Measurements from ENCODE around the gene NATD1. TPM values are rescaled to one million over a fixed set of nuclear protein-coding genes. Genes with fewer than 3 reads are reported as not detected.
A peak's percentile ranks its signal among the peaks of the same experiment; 100 is the strongest.

The NATD1 gene
- total RNA-seq, 1 experiment from 2014 or later, result 7.3 TPM

DNA sequence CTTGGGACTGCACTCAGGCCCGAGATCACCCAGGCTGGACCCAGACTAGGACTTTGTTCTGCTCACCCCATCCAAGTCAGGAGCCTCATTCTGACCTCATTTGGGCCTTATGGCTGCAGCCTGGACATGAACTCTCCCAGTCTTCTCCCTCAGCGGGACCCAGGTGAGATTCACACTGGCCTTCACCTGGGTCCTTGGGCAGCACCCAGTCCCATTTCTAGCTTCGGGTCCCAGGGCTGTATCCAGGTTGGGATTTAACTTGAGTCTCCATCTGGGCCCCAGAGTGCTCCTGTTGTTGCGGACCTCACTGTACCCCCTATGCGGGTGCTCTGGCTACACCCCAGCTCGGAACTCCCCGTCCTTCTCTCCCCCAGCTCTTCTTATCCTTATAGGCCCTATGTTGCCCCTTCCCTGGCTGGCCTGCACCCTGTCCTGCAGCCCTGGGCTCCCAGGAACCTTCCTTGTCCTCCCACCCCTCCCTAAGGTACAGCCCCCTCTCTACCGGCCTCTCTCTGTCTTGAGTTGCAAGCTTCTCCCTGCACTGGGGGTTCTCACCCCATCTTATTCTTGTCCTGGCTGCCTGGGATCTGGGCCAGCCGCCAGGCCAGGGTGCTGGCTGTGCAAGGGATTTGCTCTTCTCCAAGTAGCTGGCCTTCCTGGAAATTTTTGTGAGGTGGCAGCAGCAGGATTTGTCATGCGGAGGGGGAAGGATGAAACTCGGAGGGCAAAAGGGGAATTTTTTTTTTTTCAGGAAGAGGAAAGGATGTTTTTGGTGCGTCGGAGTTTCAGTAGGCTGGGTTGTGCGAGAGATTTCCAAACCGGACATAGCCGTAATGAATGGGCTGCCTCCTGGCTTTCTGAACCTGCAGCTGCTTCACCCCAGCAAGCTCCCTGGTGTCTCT, 32.2 kb upstream of the NATD1 start:
- Histone ChIP-seq H4K20me1 (ENCODE audit: control insufficient read depth, insufficient read depth, insufficient read length) (no peaks in the 10 kb centered on the region), H2BK15ac (ENCODE audit: low read depth, low read length) (no peak overlapping the region), H3K23ac (ENCODE audit: insufficient read length, low read depth, low read length) (no peak overlapping the region), H2BK5ac (ENCODE audit: insufficient read length, low read length) (no peak overlapping the region), H3K4ac (ENCODE audit: low read depth, low read length) (no peak overlapping the region), H2AK5ac (ENCODE audit: insufficient read length, low read length) (no peak overlapping the region), H4K91ac (ENCODE audit: insufficient read length, low read depth, low read length) (no peak overlapping the region), H3K56ac (ENCODE audit: insufficient read length, low read depth, low read length) (no peak overlapping the region), H4K8ac (replicated peaks; ENCODE audit: insufficient read length, low read depth, low read length) (no peak overlapping the region), H3K23me2 (ENCODE audit: insufficient read length, low read depth, low read length, poor library complexity, severe bottlenecking) (peaks cover 15% of the 10 kb centered on the region), H3K14ac (ENCODE audit: insufficient read depth, low read length) (no peak overlapping the region; the same call in 1 of the 2 replicates), H3K9ac (ENCODE audit: extremely low read depth, insufficient read length, low read length) (peak overlapping the region; percentile 53), H3K27ac (ENCODE audit: insufficient read length, low read depth, low read length) (no peak overlapping the region), H3K27me3 (ENCODE audit: insufficient read depth, low read length) (peaks cover 7% of the 10 kb centered on the region; the same call in 1 of the 2 replicates), H3K4me1 (ENCODE audit: insufficient read depth, low read length) (no peaks in the 10 kb centered on the region), H3T11ph (ENCODE audit: low read length) (no peak overlapping the region), H3K18ac (ENCODE audit: insufficient read length, low read depth, low read length) (no peak overlapping the region), H3K9me3 (ENCODE audit: control insufficient read depth, low read depth, low read length) (no peaks in the 10 kb centered on the region), H4K5ac (ENCODE audit: insufficient read length, low read depth, low read length) (no peak overlapping the region), H2BK120ac (ENCODE audit: low read depth, low read length, poor library complexity, severe bottlenecking) (no peak overlapping the region), H3K4me2 (ENCODE audit: insufficient read depth, insufficient read length, low read length) (peak overlapping the region; percentile 80), H2BK12ac (ENCODE audit: insufficient read length, low read depth, low read length) (no peak overlapping the region), H3K79me2 (ENCODE audit: insufficient read depth, low read length) (no peaks in the 10 kb centered on the region; the same call in 1 of the 2 replicates), H2BK20ac (ENCODE audit: low read depth, low read length, poor library complexity, severe bottlenecking) (no peak overlapping the region), H3K79me1 (ENCODE audit: insufficient read depth, low read depth, low read length, poor library complexity, severe bottlenecking) (no peaks in the 10 kb centered on the region), H2AFZ (ENCODE audit: low read length) (no peak overlapping the region)
- no peak for DNase-seq
- Mint-ChIP-seq H3K27me3 (ENCODE audit: low read depth) (peaks cover 33% of the 10 kb centered on the region), H3K4me3 (peak overlapping the region; percentile 80 to 92), H3K36me3 (ENCODE audit: insufficient read depth in 1 of 3, low read depth in 3 of 3) (peaks cover 0 to 4% (median 0%) of the 10 kb centered on the region in 3 experiments; a peak in 3 of 7 replicates), H3K4me1 (peaks cover 21 to 22% of the 10 kb centered on the region in 2 experiments), H3K9me3 (peaks cover under 1% of the 10 kb centered on the region in 2 experiments), H3K27ac (peak overlapping the region in 1 of 3 experiments; percentile 34; a peak in 1 of 7 replicates)
- no CpG with 5 or more reads among the region's 16 CpGs for WGBS (ENCODE audit: extremely low coverage, insufficient read length, low lambda C conversion rate)
- TF ChIP-seq, protein P1, sequence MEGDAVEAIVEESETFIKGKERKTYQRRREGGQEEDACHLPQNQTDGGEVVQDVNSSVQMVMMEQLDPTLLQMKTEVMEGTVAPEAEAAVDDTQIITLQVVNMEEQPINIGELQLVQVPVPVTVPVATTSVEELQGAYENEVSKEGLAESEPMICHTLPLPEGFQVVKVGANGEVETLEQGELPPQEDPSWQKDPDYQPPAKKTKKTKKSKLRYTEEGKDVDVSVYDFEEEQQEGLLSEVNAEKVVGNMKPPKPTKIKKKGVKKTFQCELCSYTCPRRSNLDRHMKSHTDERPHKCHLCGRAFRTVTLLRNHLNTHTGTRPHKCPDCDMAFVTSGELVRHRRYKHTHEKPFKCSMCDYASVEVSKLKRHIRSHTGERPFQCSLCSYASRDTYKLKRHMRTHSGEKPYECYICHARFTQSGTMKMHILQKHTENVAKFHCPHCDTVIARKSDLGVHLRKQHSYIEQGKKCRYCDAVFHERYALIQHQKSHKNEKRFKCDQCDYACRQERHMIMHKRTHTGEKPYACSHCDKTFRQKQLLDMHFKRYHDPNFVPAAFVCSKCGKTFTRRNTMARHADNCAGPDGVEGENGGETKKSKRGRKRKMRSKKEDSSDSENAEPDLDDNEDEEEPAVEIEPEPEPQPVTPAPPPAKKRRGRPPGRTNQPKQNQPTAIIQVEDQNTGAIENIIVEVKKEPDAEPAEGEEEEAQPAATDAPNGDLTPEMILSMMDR (conservative IDR thresholded peaks at IDR 0.05), result no peak
